ENCODE results near the gene CLEC16A. TPM values are rescaled to one million over a fixed set of nuclear protein-coding genes. Genes with fewer than 3 reads are reported as not detected.

The CLEC16A gene
- polyA plus RNA-seq, 3 donors, result 3.4 to 12.0 (median 5.8) TPM

DNA sequence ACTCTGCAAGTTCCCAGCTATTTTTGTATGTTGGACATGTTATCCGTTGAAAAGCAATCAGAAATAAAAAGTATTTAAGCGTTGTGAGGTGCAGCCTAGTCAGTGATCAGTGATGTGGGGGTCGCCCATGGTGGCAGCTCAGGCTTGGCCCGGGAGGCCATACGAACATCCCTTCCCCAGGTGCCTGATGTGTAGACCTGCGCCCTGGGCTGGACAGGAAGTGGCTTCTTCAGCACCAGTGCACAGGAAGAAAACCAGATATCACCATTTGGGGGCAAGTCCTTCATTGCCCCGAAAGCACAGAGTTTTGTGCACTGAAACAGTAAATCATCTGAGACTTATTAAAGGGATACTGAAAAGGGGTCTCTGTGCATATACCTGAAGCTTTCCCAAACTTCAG, 212.8 kb downstream of the CLEC16A start:
- Histone ChIP-seq H3K27me3 (ENCODE audit: control insufficient read depth in 2 of 2, insufficient read depth in 2 of 2, low read length in 2 of 2) (no peaks in the 10 kb centered on the region), H3K27ac (ENCODE audit: low read depth in 1 of 2, low read length in 2 of 2) (no peak overlapping the region), H4K20me1 (ENCODE audit: insufficient read depth, low read length) (peaks cover 7% of the 10 kb centered on the region), H3K4me3 (replicated peaks in 1 of 3; ENCODE audit: low read depth in 2 of 3, low read length in 3 of 3) (no peak overlapping the region), H2AFZ (ENCODE audit: insufficient read depth, low read depth, low read length, poor library complexity, severe bottlenecking) (no peak overlapping the region), H3K4me2 (replicated peaks; ENCODE audit: extremely low read depth, low read length, poor library complexity, severe bottlenecking) (no peak overlapping the region), H3K36me3 (replicated peaks in 1 of 2; ENCODE audit: control insufficient read depth in 1 of 2, insufficient read depth in 2 of 2, low read length in 2 of 2) (no peaks in the 10 kb centered on the region), H3K9ac (ENCODE audit: insufficient read depth, low read length, poor library complexity, severe bottlenecking) (no peak overlapping the region), H3K4me1 (ENCODE audit: control insufficient read depth in 1 of 2, insufficient read depth in 2 of 2, low read length in 2 of 2) (peaks cover 9 to 10% of the 10 kb centered on the region in 2 donors), H3K9me3 (replicated peaks in 1 of 2; ENCODE audit: control insufficient read depth in 1 of 2, insufficient read depth in 1 of 2, low read length in 2 of 2) (no peaks in the 10 kb centered on the region), H3K79me2 (ENCODE audit: insufficient read depth, low read length) (no peaks in the 10 kb centered on the region)
- H3K36me3 Mint-ChIP-seq, result peaks cover 18 to 22% of the 10 kb centered on the region in 2 donors
- no peaks in the 10 kb centered on the region for H3K27me3 Mint-ChIP-seq (ENCODE audit: low read depth in 3 of 3)
- peaks cover 15% of the 10 kb centered on the region for H3K4me1 Mint-ChIP-seq
- DNase-seq, result no peak
- peaks cover 0 to 2% (median 0%) of the 10 kb centered on the region in 7 donors for H3K9me3 Mint-ChIP-seq
- WGBS (ENCODE audit: insufficient coverage), result 90% methylated on average over 2 of the region's 7 CpGs
- TF ChIP-seq, protein P1, sequence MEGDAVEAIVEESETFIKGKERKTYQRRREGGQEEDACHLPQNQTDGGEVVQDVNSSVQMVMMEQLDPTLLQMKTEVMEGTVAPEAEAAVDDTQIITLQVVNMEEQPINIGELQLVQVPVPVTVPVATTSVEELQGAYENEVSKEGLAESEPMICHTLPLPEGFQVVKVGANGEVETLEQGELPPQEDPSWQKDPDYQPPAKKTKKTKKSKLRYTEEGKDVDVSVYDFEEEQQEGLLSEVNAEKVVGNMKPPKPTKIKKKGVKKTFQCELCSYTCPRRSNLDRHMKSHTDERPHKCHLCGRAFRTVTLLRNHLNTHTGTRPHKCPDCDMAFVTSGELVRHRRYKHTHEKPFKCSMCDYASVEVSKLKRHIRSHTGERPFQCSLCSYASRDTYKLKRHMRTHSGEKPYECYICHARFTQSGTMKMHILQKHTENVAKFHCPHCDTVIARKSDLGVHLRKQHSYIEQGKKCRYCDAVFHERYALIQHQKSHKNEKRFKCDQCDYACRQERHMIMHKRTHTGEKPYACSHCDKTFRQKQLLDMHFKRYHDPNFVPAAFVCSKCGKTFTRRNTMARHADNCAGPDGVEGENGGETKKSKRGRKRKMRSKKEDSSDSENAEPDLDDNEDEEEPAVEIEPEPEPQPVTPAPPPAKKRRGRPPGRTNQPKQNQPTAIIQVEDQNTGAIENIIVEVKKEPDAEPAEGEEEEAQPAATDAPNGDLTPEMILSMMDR (IDR thresholded peaks at IDR 0.05), result no peak
- no peak overlapping the region for H3K27ac Mint-ChIP-seq
- H3K4me3 Mint-ChIP-seq, result no peak overlapping the region
- intact Hi-C loops (cut with micrococcal nuclease), result no loop called here

DNA sequence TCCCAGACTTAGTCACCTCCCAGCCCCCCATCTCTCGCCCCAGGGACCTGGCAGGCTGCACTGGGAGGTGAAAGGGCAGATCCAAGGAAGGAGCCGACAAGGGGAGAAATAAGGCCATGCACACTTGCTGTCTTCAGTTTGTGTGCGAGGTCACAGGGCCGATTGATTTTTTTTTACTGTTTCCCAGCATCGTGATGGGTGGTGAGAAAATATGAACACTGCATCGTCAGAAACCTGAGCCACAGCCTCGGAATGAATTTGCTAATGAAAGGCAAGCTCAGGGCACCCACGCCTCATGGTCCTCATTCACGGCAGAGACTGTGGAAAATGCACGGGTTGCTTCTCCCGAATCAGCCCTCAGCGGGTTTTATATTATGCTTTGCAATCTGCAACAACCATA, 213.7 kb downstream of the CLEC16A start:
- Mint-ChIP-seq H3K27me3 (ENCODE audit: low read depth in 3 of 3) (peaks cover 0 to 2% (median 1%) of the 10 kb centered on the region in 3 donors), H3K27ac (no peak overlapping the region), H3K4me3 (no peak overlapping the region), H3K36me3 (peaks cover 20 to 24% of the 10 kb centered on the region in 2 donors), H3K4me1 (peaks cover 6% of the 10 kb centered on the region), H3K9me3 (peaks cover 0 to 2% (median 0%) of the 10 kb centered on the region in 7 donors)
- 100% methylated on average over 6 of the region's 12 CpGs for WGBS (ENCODE audit: insufficient coverage)
- peaks cover 2 to 4% of the 10 kb centered on the region in 2 donors for H3K4me1 ChIP-seq (ENCODE audit: control insufficient read depth in 1 of 2, insufficient read depth in 2 of 2, low read length in 2 of 2)
- H2AFZ ChIP-seq (ENCODE audit: insufficient read depth, low read depth, low read length, poor library complexity, severe bottlenecking), result no peak overlapping the region
- H3K79me2 ChIP-seq (ENCODE audit: insufficient read depth, low read length), result no peaks in the 10 kb centered on the region
- peaks cover 3% of the 10 kb centered on the region for H4K20me1 ChIP-seq (ENCODE audit: insufficient read depth, low read length)
- no peaks in the 10 kb centered on the region for H3K9me3 ChIP-seq (replicated peaks in 1 of 2; ENCODE audit: control insufficient read depth in 1 of 2, insufficient read depth in 1 of 2, low read length in 2 of 2)
- no peaks in the 10 kb centered on the region for H3K36me3 ChIP-seq (replicated peaks in 1 of 2; ENCODE audit: control insufficient read depth in 1 of 2, insufficient read depth in 2 of 2, low read length in 2 of 2)
- no peak overlapping the region for H3K4me2 ChIP-seq (replicated peaks; ENCODE audit: extremely low read depth, low read length, poor library complexity, severe bottlenecking)
- no peaks in the 10 kb centered on the region for H3K27me3 ChIP-seq (ENCODE audit: control insufficient read depth in 2 of 2, insufficient read depth in 2 of 2, low read length in 2 of 2)
- TF ChIP-seq, protein P1 (IDR thresholded peaks at IDR 0.05), result no peak
- DNase-seq, result no peak
- intact Hi-C loops (cut with micrococcal nuclease), result no loop called here
- H3K27ac ChIP-seq (ENCODE audit: low read depth in 1 of 2, low read length in 2 of 2), result no peak overlapping the region
- no peak overlapping the region for H3K4me3 ChIP-seq (replicated peaks in 1 of 3; ENCODE audit: low read depth in 2 of 3, low read length in 3 of 3)
- H3K9ac ChIP-seq (ENCODE audit: insufficient read depth, low read length, poor library complexity, severe bottlenecking), result no peak overlapping the region

Measured in CD14-positive monocyte (primary cell).